Retinal pigment epithelial cell (primary cell): ENCODE measurements around the gene TTYH3.
"Not testable (repeated sequence)": the region's sequence is repeated elsewhere in the genome, so short reads cannot be mapped to it uniquely, and the experiment has no call there.

Experiments used
- DNase-seq: peaks from one replicate; pipeline ENCODE4 v3.0.0-alpha.2; 2010; ENCODE audit warnings: low read depth
- H3K4me3 ChIP-seq: 2 replicates; pipeline ENCODE4 v1.5.1; 2011; ENCODE audit warnings: mild to moderate bottlenecking, low read length, control low read depth, moderate library complexity
- TF ChIP-seq, protein P1 (sequence below): conservative IDR thresholded peaks from 2 replicates; pipeline ENCODE4 v1.5.1; 2011; ENCODE audit warnings: low read depth, low read length, control low read depth, inconsistent platforms

TTYH3 gene

DNA sequence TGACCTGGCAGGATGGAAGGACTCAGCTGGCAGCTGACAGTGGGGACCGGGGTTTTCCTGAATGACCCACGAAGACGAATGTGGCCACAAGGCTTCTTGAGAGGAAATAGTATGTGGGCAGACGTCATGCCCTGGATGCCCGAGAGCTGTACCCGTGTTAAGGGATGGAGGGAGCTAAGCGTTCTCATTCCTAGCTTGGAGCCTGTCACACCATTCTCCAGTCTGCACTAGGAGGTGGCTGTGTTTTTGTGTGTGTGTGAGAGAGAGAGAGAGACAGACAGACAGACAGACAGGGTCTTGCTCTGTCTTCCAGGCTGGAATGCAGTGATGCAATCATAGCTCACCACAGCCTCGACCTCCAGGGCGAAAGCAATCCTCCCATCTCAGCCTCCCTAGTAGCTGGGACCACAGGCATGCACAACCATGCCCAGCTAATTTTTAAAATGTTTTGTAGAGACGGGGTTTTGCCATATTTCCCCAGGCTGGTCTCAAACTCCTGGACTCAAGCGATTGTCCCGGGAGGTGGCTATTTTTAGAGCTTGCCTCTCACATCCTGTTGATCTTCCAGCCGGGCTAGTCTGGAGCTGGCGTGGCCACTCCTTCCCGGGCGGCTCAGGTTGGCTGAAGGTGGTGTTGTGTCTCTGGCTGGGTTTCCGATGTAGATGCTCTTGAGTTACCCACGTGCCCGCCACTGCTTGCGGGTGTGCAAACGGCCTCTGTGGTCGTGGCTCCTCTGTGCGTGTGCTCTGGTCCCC is 58.3 kb downstream of the TTYH3 start:
- DNase-seq, result no peak
- TF ChIP-seq, protein P1, sequence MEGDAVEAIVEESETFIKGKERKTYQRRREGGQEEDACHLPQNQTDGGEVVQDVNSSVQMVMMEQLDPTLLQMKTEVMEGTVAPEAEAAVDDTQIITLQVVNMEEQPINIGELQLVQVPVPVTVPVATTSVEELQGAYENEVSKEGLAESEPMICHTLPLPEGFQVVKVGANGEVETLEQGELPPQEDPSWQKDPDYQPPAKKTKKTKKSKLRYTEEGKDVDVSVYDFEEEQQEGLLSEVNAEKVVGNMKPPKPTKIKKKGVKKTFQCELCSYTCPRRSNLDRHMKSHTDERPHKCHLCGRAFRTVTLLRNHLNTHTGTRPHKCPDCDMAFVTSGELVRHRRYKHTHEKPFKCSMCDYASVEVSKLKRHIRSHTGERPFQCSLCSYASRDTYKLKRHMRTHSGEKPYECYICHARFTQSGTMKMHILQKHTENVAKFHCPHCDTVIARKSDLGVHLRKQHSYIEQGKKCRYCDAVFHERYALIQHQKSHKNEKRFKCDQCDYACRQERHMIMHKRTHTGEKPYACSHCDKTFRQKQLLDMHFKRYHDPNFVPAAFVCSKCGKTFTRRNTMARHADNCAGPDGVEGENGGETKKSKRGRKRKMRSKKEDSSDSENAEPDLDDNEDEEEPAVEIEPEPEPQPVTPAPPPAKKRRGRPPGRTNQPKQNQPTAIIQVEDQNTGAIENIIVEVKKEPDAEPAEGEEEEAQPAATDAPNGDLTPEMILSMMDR, result no peak
- H3K4me3 ChIP-seq, result no peak overlapping the region

GRCh38 chr7:2691011-2691707 is 59.4 kb downstream of the TTYH3 start:
- TF ChIP-seq, protein P1, result no peak
- no peak overlapping the region for H3K4me3 ChIP-seq
- DNase-seq, result no peak

- DNase-seq, H3K4me3 ChIP-seq: not testable (repeated sequence)
Measured at GRCh38 chr7:2691932-2692439, 60.2 kb downstream of the TTYH3 start.

GRCh38 chr7:2692543-2692942 is 60.8 kb downstream of the TTYH3 start:
- no peak for DNase-seq
- TF ChIP-seq, protein P1, result no peak
- H3K4me3 ChIP-seq, result no peak overlapping the region

DNA sequence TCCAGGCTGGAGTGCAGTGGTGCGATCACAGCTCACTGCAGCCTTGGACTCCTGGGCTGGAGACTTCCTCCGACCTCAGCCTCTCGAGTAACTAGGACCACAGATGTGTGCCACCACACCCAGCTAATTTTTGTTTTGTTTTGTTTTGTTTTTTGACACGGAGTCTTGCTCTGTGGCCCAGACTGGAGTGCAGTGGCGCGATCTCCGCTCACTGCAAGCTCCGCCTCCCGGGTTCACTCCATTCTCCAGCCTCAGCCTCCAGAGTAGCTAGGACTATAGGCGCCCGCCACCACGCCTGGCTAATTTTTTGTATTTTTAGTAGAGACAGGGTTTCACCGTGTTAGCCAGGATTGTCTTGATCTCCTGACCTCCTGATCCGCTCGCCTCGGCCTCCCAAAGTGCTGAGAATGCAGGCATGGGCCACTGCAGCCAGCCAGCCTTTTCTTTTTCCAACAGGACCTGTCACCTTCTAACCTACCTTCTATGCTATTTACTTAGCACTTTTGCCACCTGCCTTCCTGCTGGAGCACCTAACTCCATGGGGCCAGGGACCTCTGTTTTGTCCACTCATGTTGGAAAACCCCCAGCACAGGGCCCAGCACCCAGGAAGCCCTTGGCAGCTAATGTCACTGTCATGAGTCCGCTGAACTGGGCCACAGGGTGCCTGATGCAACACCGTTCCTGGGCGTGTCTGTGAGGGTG is 61.8 kb downstream of the TTYH3 start:
- not testable (repeated sequence) for H3K4me3 ChIP-seq, DNase-seq

DNA sequence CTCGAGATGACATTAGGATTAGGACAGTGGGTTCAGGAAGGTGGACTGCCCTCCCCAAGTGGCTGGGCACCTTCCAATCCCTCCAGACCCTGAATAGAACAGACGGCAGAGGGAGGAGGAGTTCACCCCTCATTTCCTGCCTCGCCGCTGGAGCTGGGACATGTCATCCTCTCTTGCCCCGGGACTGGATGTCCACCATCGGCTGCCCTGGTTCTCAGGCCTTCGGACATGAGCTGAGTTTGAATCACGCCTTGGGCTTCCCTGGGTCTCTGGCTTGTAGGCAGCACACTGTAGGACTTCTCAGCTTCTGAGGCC is 62.3 kb downstream of the TTYH3 start:
- H3K4me3 ChIP-seq, DNase-seq: not testable (repeated sequence)

- H3K4me3 ChIP-seq, result no peak overlapping the region
- no peak for DNase-seq
- TF ChIP-seq, protein P1, result no peak
Measured at GRCh38 chr7:2698581-2699288, 66.9 kb downstream of the TTYH3 start.

GRCh38 chr7:2699289-2699620 is 67.5 kb downstream of the TTYH3 start:
- TF ChIP-seq, protein P1, result no peak
- H3K4me3 ChIP-seq, result no peak overlapping the region
- no peak for DNase-seq
